ENCODE measurements around the gene BEND4.

The BEND4 gene

DNA sequence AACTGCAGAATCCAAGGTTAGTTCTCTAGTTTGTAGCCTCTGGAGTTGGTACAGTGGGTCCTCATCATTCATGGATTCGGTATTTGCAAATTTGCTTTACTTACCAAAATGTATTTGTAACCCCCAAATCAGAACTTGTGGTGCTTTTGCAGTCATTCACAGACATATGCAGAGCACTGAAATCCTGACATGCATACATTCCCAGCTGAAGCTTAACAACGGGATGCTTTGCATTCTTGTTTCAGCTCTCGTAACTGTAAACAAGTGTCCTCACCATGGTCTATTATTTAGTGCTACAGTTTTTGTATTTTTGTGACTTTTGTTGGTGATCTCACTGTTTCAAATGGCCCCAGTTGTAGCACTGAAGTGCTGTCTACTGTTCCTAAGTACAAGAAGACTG lies 16.1 kb downstream of the BEND4 start:
- H3K4me3 ChIP-seq (ENCODE audit: low read length): no peak overlapping the region
- TF ChIP-seq, protein P1, sequence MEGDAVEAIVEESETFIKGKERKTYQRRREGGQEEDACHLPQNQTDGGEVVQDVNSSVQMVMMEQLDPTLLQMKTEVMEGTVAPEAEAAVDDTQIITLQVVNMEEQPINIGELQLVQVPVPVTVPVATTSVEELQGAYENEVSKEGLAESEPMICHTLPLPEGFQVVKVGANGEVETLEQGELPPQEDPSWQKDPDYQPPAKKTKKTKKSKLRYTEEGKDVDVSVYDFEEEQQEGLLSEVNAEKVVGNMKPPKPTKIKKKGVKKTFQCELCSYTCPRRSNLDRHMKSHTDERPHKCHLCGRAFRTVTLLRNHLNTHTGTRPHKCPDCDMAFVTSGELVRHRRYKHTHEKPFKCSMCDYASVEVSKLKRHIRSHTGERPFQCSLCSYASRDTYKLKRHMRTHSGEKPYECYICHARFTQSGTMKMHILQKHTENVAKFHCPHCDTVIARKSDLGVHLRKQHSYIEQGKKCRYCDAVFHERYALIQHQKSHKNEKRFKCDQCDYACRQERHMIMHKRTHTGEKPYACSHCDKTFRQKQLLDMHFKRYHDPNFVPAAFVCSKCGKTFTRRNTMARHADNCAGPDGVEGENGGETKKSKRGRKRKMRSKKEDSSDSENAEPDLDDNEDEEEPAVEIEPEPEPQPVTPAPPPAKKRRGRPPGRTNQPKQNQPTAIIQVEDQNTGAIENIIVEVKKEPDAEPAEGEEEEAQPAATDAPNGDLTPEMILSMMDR (IDR thresholded peaks at IDR 0.05; ENCODE audit: insufficient read depth, low read depth, low read length, missing control alignments): no peak
- DNase-seq (ENCODE audit: low read depth): no peak

DNA sequence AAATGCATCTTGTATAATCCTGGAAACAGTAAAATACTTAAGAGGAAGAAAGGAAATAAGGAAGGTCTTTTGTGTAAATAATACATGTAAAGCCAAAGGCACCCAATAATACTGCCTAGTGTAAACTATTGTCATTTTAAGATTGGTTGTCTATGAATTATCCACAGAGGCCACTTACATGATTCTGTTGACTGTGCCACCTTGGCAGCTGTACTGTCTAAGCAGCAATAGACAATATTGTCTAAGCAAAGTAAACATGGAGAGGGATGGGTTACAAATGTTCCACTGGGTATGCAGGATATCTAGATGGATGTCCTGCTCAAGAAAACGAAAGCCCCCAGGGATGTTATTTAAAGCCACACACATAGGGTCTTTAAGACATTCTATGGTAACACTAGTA lies 19.4 kb downstream of the BEND4 start:
- H3K4me3 ChIP-seq (ENCODE audit: low read length): no peak overlapping the region
- TF ChIP-seq, protein P1 (IDR thresholded peaks at IDR 0.05; ENCODE audit: insufficient read depth, low read depth, low read length, missing control alignments): no peak
- no peak for DNase-seq (ENCODE audit: low read depth)

DNA sequence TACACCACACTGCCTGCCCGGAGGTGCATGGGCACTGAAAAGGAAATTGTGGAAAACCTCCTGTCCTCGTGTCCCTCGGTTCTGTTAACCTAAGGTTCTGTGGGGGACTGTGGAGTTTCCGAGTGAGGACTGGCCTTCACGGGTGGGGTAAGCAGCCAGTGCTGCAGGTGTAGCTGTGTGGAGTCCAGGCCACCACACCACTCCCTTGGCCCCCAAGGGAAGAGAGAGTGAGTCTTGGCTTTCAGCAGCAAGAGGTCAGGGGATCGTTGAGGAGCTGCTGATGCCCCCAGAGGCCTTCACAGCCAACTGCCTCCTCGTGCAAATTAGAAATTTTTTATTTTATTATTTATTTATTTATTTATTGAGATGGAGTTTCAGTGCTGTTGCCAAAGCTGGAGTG lies 20.4 kb downstream of the BEND4 start:
- H3K4me3 ChIP-seq (ENCODE audit: low read length): no peak overlapping the region
- DNase-seq (ENCODE audit: low read depth): no peak
- TF ChIP-seq, protein P1 (IDR thresholded peaks at IDR 0.05; ENCODE audit: insufficient read depth, low read depth, low read length, missing control alignments): no peak

DNA sequence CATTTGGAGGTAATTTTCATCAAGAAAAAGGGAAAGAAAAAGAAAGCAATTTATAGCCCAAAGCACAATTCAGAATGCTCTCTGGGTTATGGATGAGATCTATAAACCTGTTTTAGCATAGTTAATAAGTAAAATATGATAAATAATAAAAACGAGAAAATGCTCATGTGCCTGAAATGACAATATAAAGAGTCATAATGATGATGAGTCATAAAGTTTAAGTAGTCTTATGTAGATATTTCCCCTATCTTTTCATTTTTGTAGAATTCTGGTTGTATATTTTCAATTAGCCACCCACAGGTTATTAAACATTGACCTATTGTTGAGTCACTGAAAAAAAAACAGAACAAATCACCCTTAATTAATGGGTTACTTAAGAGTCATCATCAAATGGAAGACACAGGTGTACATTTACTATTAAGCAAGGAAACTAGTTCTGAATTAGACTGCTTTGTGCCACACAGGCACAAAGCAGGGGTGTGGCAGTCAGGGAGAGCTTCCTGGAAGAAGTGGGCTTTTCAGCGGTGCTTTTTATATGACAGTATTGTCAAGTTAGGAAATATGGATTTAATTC lies 29.3 kb downstream of the BEND4 start:
- DNase-seq (ENCODE audit: low read depth): no peak
- TF ChIP-seq, protein P1 (IDR thresholded peaks at IDR 0.05; ENCODE audit: insufficient read depth, low read depth, low read length, missing control alignments): no peak
- no peak overlapping the region for H3K4me3 ChIP-seq (ENCODE audit: low read length)

DNA sequence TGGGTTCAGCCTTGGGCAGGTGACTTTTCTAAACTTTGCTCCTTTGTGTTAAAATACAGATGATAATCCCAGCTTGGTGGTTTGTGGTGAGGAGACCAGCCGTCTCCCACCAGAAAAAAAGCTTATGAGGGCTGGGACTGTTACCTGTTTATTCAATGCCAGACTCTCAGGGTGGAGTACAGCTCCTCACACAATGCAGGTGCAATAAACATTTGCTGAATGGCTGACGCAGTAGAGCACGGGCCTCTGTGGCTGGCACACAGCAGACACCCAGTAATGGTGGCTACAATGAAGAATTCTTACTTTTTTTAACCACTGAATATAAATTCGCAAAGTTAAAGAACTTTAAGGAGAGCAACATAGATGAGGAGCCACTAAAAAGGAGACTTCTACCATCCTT lies 30.2 kb downstream of the BEND4 start:
- no peak for DNase-seq (ENCODE audit: low read depth)
- TF ChIP-seq, protein P1 (IDR thresholded peaks at IDR 0.05; ENCODE audit: insufficient read depth, low read depth, low read length, missing control alignments): no peak
- H3K4me3 ChIP-seq (ENCODE audit: low read length): no peak overlapping the region

DNA sequence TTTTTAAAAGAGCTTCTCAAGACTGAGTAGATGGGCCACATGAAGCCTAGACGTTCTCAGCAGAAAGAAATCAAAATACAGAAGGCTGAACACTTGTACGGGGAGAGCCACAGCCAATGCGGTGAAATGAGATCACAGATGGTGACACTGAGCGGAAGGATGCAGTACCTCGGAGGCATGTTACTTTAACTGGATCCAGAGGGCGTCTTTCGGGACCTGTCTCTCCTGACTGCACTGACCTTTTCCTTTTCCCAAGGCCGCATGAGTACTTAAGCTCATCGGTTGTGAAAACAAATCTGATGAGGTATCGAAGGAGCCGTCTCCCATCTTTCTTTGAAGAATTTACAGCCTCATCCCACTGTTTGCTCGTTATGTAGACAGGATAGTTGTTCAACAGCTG lies 32.6 kb downstream of the BEND4 start:
- no peak for DNase-seq (ENCODE audit: low read depth)
- TF ChIP-seq, protein P1 (IDR thresholded peaks at IDR 0.05; ENCODE audit: insufficient read depth, low read depth, low read length, missing control alignments): no peak

DNA sequence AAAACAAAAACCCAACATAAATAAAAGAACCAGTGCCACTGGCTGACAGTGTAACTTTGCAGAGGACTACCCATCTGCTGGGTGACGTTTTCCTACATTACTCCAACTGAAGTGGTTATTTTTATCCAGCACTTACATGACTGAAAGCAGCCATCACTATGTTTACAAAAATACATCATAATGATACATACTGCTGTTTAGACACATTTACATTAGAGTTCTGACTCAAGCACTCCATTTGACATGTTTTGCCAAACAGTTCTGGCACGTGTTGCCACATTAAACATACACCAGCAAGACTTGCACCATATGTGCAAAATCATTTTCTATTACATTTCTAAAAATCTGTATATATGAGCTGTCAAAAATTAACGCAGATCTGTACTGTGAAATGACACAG lies 39.6 kb downstream of the BEND4 start:
- TF ChIP-seq, protein P1 (IDR thresholded peaks at IDR 0.05; ENCODE audit: insufficient read depth, low read depth, low read length, missing control alignments): no peak
- no peak for DNase-seq (ENCODE audit: low read depth)
- no peak overlapping the region for H3K4me3 ChIP-seq (ENCODE audit: low read length)

More for the DNA sequence above, 32.6 kb downstream of the BEND4 start:
- H3K4me3 ChIP-seq (ENCODE audit: low read length): no peak overlapping the region

All from epithelial cell of esophagus (primary cell).